GM21528 (cell line): ENCODE measurements around the gene NAT16.
"Not testable (repeated sequence)": the region's sequence is repeated elsewhere in the genome, so short reads cannot be mapped to it uniquely, and the experiment has no call there.

Experiments used
- ATAC-seq: cut with Tn5 transposase; IDR thresholded peaks from one replicate; pipeline ENCODE4 v1.9.1; 2021; ENCODE audit warnings: mild to moderate bottlenecking, moderate library complexity; ENCODE audit not compliant: unreplicated experiment, low FRiP score

NAT16 gene

GRCh38 chr7:101132626-101133600 lies 47.2 kb downstream of the NAT16 start:
- ATAC-seq, result not testable (repeated sequence)

- no peak for ATAC-seq
Measured at GRCh38 chr7:101129603-101130117, 50.4 kb downstream of the NAT16 start.

- no peak for ATAC-seq
Measured at GRCh38 chr7:101128040-101128834, 51.9 kb downstream of the NAT16 start.

- no peak for ATAC-seq
Measured at GRCh38 chr7:101127460-101128039, 52.5 kb downstream of the NAT16 start.

GRCh38 chr7:101126651-101127459 lies 53.2 kb downstream of the NAT16 start, which contains the start of gene SERPINE1:
Gene SERPINE1 (plus strand): TSS chr7:101127104. CDS start chr7:101128394, 1,290 bp downstream.
- no peak for ATAC-seq

- no peak for ATAC-seq
Measured at GRCh38 chr7:101125989-101126650, 54.0 kb downstream of the NAT16 start.

GRCh38 chr7:101124376-101125056 lies 55.6 kb downstream of the NAT16 start:
- ATAC-seq, result no peak

- ATAC-seq, result no peak
Measured at GRCh38 chr7:101123703-101124068, 56.4 kb downstream of the NAT16 start.

GRCh38 chr7:101122933-101123702 lies 57.0 kb downstream of the NAT16 start:
- no peak for ATAC-seq

GRCh38 chr7:101121991-101122932 lies 57.8 kb downstream of the NAT16 start:
- ATAC-seq, result no peak

- ATAC-seq, result not testable (repeated sequence)
Measured at GRCh38 chr7:101121631-101121990, 58.5 kb downstream of the NAT16 start.
